NCI-H146 treated with DMSO at 0.1 percent for 48 hours (cell line): ENCODE measurements around the gene DAPK3.
"Not testable (repeated sequence)": the region's sequence is repeated elsewhere in the genome, so short reads cannot be mapped to it uniquely, and the experiment has no call there.

ENCODE experiments used
- DNase-seq: peaks from one replicate; lab custom pipeline; 2025; ENCODE audit not compliant: unreplicated experiment; lab: John Stamatoyannopoulos, UW

The DAPK3 gene

DNA sequence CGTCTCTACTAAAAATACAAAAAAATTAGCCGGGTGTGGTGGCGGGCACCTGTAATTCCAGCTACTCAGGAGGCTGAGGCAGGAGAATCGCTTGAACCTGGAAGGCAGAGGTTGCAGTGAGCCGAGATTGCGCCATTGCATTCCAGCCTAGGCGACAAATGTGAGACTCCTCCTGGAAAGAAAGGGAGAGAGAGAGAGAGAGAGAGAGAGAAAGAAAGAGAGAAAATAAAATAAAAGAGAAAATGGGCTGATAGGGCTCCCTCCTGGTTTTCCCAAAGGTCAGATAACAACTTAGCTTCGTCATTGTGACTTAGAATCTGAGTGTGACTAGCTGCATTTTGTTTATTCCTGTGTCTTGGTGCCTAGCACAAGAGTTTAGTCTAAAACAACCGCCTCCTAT is 34.5 kb upstream of the DAPK3 start:
- DNase-seq: not testable (repeated sequence)

DNA sequence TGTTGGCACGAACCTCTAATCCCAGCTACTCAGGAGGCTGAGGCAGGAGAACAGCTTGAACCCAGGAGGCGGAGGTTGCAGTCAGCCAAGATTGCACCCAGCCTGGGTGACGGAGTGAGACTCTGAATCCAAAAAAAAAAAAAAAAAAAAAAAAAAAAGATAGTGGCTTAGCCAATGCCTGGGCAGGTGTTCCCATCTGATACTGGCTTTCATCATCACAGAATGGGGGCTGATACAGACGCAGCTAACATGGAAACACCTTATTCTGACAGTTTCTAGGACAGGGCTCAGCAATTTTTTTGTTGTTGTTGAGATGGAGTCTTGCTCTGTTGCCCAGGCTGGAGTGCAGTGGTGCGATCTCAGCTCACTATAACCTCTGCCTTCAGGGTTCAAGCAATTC is 29.9 kb upstream of the DAPK3 start:
- DNase-seq: not testable (repeated sequence)

DNA sequence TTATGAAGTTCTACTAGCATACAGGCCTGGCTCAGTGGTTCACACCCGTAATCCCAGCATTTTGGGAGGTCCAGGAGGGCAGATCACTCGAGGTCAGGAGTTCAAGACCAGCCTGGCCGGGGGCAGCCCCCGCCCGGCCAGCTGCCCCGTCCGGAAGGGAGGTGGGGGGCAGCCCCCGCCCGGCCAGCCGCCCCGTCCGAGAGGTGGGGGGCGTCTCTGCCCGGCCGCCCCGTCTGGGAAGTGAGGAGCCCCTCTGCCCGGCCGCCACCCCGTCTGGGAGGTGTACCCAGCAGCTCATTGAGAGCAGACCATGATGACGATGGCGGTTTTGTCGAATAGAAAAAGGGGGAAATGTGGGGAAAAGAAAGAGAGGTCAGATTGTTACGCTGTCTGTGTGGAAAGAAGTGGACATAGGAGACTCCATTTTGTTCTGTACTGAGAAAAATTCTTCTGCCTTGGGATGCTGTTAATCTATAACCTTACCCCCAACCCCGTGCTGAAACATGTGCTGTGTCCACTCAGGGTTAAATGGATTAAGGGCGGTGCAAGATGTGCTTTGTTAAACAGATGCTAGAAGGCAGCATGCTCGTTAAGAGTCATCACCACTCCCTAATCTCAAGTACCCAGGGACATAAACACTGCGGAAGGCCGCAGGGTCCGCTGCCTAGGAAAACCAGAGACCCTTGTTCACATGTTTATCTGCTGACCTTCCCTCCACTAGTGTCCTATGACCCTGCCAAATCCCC is 27.9 kb upstream of the DAPK3 start:
- DNase-seq: not testable (repeated sequence)

DNA sequence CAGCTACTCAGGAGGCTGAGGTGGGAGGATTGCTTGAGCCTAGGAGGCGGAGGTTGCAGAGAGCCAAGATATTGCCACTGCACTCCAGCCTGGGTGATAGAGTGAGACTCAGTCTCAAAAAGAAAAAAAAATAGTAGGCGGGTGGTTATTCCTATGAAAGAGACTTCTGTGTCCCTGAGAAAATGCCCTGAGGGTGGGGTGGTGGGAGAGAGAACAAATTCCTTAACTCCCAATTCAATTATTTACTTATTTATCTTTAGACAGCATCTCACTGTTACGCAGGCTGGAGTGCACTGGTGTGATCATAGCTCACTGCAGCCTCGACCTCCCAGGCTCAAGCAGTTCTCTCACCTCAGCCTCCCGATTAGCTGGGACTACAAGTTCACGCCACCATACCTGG is 24.7 kb upstream of the DAPK3 start:
- DNase-seq: no peak

DNA sequence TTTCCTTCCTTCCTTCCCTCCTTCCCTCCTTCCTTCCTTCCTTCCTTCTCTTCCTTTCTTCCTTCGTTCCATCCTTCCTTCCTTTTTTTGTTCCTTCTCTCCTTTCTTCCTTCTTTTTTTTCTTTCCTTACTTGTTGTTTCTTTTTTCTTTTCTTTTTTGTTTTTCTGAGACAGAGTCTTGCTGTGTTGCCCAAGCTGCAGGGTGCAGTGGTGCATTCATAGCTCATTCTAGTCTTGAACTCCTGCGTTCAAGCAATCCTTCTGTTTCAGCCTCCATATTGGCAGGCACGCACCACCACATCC is 19.9 kb upstream of the DAPK3 start:
- DNase-seq: no peak

DNA sequence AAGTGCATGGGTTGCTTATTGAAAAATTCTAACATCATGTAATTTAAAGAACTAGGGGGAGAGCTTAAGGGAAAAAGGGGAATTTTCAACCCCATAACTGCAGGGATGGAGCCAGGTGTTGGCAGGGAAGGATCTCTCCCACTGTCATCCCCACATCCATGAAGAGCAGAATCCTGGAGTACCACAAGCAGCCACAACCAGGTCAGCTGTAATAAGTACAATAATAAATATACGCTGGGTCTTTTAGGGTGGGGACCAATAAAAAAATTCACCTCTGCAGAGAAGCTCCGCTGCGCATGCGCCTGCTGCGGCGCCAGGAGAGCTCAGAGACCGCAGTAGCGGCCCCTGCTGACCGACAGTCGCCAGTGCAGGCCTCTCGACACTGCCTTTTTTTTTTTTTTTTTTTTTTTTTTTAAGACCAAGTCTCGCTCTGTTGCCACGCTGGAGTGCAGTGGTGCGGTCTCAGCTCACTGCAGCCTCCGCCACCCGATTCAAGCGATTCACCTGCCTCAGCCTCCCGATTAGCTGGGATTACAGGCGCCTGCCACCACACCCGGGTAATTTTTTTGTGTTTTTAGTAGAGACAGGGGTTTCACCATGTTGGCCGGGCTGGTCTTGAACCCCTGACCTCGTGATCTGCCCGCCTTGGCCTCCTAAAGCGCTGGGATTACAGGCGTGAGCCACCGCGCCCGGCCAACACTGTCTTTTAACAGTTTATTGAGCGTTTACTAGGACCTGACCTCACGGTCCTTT is 16.9 kb upstream of the DAPK3 start:
- peak; percentile 41 for DNase-seq

DNA sequence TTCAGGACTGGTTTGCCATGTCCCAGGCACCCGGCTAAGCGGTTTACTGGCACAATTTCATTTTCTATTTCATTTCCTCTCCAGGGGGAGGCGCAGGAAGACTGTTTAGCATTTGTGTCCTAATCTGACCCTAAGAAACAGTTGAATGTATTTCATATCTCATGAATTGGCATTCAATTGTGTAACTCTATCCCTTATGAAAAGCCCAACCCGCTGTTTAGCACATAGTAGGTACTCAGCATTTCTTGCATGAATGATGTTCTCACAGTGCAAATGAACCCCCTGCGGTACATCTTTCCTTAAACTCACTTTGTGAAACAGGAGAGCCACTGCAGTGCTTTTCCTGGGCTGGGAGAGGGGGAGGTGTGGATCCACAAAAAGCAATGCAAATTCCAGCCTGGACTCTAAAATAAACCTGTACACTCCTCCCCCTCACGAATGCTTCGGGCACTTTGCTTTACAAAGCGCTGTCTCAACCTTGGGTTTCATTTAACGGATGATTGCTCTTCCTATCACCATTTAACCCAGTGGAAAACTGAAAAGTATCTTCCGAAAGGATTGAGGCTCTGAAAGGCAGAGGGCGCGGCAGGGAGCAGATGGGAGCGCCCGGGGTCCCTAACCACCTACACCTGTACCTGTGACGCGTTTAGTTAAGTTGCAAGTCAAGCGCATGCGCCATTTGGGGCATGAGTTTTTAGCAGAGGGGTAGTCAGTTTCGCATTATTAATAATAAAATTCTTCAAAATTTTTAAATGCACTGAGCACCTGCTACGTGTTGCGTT is 15.6 kb upstream of the DAPK3 start:
- peak; percentile 74 for DNase-seq

DNA sequence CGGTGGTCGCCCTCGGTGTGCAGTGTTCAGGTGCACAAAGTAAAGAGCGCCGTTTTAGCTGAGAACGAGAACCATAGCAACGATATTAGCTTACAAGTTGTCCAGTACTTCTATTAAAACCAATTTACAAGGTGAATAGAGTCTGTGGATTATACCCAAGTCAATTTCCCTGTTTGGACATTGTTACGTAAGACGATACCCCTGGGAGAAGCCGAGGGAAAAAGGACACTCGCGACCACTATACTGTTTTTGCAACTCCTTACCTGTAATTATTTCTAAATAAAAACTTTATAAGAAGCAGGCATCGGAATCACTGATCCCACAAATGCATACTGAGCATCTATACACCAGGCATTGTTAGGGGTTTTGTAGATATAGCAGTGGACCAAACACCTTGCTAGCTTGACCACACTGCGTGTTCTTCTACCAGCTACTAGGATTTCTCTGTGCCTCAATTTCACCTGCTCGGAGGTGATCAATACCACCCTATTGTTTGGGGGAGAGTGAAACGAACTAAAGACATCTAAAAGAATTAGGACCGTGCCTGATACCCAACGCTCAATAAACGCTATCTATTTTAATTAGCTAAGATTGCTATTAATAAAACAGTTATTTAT is 14.9 kb upstream of the DAPK3 start:
- DNase-seq: peak; percentile 46

DNA sequence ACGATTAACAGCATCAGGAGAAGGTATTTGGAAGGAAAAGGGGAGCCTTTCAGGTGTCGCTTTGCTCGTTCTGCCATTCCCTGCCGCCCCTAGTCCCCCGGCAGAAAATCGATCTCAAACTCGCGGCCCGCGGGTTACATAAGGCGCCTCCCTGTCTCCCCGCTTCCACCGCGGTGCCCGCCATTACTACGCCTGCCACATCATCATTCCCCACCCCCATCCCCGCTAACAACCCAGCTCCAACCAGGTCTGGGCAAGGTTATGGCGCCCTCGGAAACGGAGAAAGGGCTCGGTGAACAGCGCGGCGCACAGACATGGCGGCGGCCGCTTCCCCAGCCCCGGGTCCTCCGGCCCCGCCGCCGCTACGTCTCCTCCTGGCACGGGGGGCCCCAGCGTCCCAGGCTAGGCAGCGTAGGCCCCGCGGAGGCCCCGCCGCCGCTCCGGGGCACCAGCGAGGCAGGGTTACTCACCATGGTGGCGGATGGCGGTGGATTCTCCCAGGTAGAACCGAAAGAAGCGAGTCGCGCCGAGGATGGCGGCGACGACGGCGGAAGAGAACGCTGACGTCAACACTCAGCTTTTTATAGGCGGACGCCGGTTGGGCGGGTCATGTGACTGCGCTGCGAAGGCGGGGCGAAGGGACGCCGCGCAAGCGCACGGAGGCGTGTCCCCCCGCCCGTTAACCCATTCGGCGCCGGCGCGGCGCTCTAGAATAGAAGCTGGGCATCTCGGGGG is 14.2 kb upstream of the DAPK3 start, which contains the start of gene EEF2:
TSS of gene EEF2 (minus strand) at position 556 of the 735 bp plus-strand sequence. CDS start at position 473, 83 bp downstream.
- DNase-seq: peak; percentile 46

DNA sequence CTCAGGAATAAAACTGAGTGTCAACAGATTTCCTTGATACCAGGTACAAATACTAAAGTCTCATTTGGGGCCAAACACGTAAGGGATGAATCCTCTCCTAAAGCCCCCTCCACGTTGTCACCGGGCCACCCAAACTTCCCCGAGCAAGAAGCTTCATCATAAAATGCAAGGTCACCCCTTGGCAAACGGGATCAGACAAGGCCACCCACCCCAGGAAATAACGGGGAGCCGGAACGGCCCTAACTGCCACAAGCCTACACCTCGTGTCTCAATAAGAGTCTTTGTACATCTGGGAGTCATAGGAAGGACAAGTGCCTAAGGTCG is 13.6 kb upstream of the DAPK3 start:
- no peak for DNase-seq

DNA sequence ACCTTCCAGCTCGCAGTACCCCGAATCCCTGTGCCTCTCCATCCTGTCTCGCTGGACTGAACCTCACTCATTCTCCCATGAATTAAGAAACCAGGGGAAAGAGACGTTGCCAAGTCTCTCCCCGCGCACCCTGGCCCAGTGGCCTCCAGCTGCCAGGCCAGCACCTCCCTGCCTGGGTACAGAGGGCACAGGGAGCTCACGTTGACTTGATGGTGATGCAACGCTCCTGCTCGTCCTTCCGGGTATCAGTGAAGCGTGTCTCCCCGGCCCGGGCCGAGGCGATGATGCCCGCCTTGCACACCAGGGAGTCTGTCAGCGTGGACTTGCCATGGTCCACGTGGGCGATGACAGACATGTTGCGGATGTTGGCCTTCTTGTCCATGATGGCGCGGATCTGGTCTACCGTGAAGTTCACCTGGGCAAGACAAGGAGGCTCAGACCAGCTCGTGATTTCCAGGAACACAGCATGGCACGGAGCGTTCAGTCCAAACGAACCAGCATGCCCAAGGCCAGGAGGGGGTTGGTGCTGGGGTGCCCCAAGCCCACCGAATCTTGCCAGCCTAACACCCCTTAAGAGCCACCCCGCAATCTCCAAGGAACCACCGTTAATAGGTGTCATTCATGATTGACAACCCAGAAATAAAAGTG is 13.2 kb upstream of the DAPK3 start:
- no peak for DNase-seq

DNA sequence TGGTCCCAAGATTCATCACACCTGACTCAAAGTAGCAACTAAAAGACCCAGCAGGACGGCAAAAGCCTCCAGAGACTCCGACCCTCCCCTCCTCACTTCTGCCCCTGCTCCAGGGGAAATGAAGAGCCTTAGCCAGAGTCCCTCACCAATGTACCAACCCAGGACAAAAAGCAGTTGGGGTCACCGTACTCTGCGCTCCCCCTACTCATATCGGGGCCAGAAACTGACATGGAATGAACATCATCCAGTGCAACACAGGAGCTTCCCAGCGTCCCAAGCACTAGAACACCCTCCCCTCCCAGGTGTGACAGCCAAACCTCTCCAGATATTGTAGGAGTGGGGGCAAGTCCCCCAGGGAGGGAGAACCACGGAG is 12.6 kb upstream of the DAPK3 start:
- no peak for DNase-seq

DNA sequence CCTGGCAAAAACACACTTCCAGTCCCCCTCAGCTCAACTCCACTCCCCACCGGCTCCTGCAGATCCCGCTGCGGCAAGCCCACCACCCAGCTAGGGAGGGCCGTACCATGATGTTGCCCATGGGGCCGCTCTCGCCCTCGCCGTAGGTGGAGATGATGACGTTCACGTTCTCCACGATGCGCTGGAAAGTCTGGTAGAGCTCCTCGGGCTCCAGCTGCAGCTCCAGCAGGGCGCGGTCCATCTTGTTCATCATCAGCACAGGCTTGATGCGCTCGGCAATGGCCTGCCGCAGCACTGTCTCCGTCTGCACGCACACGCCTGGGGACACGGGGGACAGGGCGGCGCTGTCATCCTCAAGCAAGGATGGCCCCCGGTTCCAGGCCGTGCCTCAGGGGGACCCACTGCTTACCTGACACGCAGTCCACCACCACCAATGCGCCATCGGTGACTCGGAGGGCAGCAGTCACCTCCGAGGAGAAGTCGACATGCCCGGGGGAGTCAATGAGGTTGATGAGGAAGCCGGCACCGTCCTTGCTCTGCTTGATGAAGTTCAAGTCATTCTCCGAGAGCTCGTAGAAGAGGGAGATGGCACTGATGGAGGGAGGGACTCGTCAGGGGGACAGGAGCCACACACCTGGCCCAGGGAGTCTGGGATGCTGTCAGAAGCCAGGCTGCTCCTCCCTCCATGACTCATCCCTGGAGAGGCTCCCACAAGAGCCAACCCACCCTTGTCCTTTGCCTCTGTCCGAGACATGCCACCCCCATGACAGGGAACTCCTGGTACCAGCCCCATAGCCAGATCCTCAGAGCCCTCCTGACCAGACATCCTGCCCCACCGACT is 12.0 kb upstream of the DAPK3 start:
- no peak for DNase-seq

DNA sequence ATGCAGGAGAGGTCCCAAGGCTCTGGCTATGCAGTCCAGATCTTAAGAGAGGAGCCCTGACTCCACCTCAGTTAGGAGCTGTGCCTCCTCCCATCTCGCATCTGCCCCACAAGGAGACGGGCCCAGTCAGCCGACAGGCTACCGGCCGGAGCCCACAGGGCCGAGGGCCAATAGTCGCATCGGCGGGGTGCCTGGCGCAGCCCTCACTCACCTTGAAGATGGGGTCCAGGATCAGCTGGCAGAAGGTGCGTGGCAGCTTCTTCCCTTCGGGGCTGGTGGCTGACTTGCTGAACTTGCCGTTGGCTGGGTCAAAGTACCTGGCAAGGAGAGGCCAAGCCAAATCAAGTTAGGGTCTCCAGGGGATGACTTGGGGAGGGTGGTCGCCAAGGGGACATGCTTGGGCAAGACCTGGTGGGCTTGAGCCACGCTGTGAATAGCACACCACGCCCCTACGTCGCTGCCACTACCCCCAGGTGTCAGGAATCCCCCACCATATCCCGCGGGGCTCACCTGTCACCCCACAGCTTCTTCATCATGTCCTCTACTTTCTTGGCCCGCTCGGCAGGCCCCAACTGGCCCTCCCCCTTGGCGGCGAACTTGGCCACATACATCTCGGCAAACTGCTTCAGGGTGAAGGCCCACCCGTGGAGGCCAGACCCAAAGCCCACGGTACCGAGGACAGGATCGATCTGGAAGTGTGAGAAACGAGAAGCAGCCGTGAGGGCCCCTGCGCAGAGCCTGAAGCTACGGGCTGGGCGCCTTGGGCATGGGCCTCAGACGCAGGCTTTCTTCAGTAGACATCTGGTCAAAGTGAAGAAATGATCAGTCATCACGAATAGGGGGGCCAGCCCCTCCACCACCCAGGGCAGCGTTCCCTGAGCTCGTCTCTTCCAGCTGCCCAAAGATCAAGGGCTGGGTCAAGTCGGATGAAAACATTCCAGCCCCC is 11.1 kb upstream of the DAPK3 start:
- no peak for DNase-seq

DNA sequence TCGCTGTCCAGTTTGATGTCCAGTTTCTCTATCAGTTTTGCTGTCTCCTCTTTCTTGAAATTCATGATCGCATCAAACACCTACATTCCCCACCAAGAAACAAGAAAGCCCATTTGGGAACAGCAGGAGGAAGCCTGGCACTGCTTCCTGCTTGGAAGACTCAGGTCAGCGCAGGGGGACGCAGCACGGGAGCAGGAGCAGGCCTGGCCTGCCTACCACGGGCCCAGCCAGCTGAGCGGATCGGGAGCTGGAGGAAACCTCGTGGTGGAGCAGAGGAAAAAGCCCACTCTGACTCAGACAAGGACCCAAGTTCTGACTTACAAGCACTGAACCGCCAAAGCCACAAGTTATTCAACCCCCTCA is 10.5 kb upstream of the DAPK3 start:
- no peak for DNase-seq

DNA sequence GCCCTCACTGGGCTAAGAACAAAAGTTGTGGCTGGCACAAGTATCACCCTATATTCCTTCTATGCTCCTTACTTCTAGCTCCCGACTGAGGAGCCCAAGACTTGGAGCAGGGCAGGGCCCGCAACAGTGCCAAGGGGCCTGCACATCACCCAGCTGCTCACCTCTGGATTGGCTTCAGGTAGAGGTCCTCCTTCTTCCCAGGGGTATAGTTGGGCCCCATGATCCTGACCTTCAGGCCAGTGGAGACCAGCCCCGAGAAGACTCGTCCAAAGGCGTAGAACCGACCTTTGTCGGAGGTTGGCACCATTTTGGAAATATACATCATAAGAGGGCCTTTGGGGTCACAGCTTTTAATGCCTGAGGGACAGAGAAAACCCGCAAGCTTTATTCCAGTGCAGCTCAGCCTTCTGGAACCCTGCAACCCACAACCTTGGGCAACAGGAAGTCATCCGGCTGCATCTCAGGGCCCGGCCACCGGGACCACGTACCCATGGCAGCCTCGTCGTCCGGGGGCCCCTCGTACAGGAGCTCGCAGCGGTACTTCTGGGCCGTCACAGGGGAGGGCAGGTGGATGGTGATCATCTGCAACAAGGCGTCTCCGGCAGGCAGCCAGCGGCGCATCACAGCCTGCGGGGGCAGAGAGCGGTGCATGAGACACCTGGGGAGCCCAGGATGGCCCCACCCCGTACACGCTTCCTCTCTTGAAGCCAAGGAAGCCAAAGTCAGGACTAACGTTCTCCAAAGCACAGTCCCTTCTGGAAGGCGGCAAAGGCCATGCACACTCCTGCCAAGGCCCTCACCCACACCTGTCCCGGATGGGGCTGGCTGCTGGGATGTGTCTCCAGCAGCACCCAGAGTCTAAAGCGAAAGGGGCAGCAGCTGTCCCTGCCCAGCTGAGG is 9.7 kb upstream of the DAPK3 start:
- DNase-seq: no peak

DNA sequence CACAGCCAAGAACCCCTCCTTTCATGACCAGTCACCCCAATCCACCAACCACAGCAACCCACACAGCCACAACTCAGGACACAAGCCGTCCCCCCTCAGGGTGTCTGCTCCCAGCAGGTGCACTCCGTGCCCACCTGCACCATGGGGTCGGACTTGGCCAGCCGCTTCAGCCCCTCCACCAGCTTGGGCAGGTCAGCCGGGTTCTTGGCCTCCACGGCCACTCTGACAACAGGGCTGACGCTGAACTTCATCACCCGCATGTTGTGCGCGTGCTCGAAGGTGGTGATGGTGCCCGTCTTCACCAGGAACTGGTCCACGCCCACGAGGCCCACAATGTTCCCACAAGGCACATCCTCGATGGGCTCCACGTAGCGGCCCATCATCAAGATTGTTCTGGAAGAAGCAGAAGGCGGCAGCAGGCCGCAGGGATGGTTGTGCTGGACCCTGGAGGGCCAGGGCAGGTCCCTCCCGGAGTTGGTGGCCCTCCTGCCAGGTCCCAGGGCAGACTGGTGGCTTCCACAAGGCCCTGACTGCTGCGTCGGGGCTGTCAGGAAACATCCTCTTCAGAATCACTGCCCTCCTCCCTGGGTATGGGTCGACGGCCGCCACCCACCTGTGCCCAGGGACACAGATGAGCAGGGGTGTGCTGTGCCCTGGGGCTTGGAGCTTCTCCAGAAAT is 8.9 kb upstream of the DAPK3 start:
- DNase-seq: no peak
